Stomach (tissue), 4 donors: ENCODE data around the gene TBC1D16.

Experiments used
- CTCF ChIP-seq, 7 experiments: fragments of 450-650 bp in 4 of 7; fragments of 200-600 bp in 3 of 7; sonication (generic) in 3 of 7; IDR thresholded peaks; one replicate each; pipeline ENCODE4 v1.5.1; 2016 to 2019; ENCODE audit warnings: antibody characterized with exemption in 7 of 7, control low read depth in 2 of 7, mild to moderate bottlenecking in 1 of 7
- POLR2A ChIP-seq, 4 donors: fragments of 450-650 bp; IDR thresholded peaks; one replicate each; pipeline ENCODE4 v1.6.1; 2016; ENCODE audit warnings: antibody characterized with exemption in 4 of 4, control low read depth in 2 of 4, mild to moderate bottlenecking in 1 of 4, moderate library complexity in 1 of 4
- POLR2AphosphoS5 ChIP-seq, 3 donors: sonication (generic); formaldehyde crosslinking; IDR thresholded peaks; one replicate each; pipeline ENCODE4 v1.6.1; 2016; ENCODE audit warnings: antibody characterized with exemption in 3 of 3

- no peak for TF ChIP-seq CTCF (IDR thresholded peaks at IDR 0.05)
- no peak for TF ChIP-seq POLR2A (IDR thresholded peaks at IDR 0.05)
- TF ChIP-seq POLR2AphosphoS5 (IDR thresholded peaks at IDR 0.05), result no peak
Measured at GRCh38 chr17:79992649-79993389, 42.9 kb downstream of the TBC1D16 start.
